Stimulated activated CD4-positive, alpha-beta T cell treated with anti-CD3 and anti-CD28 coated beads, Interleukin-12 subunit alpha, Interleukin-12 subunit beta, amount 100 ng/mL, for 48 hours (primary cell): ENCODE results near the gene SLC25A22.

Experiments
- DNase-seq, 3 donors: peaks; one replicate each; pipeline ENCODE4 v3.0.0-alpha.2; 2020; ENCODE audit warnings: low read depth in 2 of 3, low spot score in 1 of 3

The SLC25A22 gene

GRCh38 chr11:834371-835316 is 36.6 kb upstream of the SLC25A22 start:
- DNase-seq, result no peak

- no peak for DNase-seq
These were observed 35.8 kb upstream of the SLC25A22 start for GRCh38 chr11:833849-834311.

- DNase-seq, result no peak
These were observed 35.2 kb upstream of the SLC25A22 start for GRCh38 chr11:833114-833791.

- DNase-seq, result no peak
These were observed 34.5 kb upstream of the SLC25A22 start, which contains the start of gene CD151 for GRCh38 chr11:832529-833113. CD151 (plus strand) TSS chr11:832952; CDS start chr11:836070, 3,118 bp downstream.

GRCh38 chr11:831961-832528 is 34.0 kb upstream of the SLC25A22 start:
- no peak for DNase-seq

- DNase-seq, result no peak
These were observed 33.2 kb upstream of the SLC25A22 start for GRCh38 chr11:831118-831864.

DNA sequence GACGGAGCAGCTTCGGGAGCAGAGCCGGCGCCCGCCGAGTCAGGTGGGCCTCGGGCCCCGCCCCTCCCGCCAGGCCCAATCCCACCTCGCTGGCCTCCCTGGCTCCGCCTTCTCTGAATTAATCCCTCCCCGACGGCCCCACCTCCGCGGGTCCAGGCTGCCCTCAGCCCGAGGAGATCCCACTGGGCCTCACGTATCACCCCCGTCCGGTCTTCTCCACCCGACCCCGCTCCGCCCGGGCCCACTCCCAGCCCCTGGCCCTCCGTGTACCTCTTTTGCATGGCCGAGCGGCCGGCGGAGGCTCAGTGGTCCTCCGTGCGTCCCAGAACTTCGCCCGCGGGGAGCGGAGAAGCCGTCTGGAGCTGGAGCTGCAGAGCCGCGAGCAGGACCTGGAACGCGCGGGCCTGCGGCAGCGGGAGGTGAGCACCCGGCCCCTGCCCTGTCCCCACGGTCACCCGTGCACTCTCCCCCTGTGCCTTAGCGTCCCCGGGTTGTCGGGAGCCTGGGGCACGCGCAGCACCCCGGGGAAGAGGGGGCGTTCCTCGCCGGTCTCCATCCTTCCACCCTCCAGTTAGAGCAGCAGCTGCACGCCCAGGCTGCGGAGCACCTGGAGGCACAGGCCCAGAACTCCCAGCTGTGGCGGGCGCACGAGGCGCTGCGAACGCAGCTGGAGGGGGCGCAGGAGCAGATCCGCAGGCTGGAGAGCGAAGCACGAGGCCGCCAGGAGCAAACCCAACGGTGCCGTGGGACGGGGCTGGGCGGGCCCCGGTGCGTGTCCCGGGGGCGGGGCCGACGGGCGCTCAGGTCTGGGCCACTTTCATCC is 32.4 kb upstream of the SLC25A22 start:
- no peak for DNase-seq

GRCh38 chr11:829847-830294 is 31.8 kb upstream of the SLC25A22 start:
- no peak for DNase-seq

DNA sequence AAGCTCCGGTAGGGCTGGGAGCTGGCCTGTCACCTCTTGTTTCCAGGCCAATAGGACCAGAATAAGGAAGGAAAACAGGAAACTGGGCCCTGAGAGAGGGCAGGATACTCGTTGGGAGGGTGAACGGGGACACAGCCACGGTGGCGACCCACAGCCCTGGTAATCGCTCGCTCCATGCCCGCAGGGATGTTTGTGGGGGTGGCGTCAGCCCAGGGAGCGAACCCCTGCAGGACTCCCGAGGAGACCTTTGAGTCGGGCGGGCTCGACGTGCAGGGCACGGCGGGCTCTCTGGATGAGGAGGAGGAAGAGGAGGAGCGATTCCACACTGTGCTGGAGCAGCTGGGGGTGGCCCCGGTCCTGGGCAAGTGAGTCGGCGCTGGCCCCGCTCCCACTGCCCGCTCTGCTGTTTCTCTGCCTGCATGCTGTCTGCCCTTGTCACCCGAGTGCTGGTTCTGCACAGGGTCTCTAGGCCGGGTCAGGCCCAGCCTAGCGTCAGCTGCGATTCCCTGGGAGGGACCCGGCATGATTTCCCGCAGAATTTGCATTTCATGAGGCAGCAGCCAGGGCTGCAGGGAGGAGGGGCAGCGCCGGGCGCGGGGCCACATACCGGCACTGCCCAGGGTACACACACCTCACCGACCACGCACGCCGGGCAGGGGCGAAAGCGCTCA is 31.2 kb upstream of the SLC25A22 start:
- DNase-seq, result no peak

DNA sequence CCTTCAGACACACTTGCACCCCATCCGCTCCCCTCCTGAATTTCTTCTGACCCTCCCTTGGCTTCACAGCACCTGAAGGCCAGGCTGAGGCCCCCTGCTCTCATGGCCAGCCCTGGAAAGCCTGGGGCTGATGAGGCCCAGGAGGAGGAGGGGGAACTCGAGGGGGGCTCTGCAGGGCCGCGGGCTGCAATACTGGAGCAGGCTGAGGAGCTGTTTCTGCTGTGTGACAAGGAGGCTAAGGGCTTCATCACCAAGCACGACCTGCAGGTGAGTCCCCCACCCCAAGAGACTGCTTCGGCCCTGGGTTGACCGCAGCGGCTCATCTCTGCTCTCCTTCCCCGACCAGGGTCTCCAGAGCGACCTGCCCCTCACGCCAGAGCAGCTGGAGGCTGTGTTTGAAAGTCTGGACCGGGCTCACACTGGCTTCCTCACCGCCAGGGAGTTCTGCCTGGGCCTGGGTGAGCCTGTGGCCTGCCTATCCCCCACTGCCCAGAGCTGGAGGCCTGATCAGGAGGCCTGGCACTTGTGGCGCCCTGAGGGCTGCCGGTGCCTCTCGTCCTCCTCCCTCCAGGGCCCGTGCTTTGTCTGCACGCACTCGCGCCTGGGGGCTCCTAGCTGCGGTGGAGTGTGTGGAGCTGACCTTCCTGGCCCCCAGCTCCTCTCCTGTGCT is 30.6 kb upstream of the SLC25A22 start:
- no peak for DNase-seq

- no peak for DNase-seq
These were observed 29.8 kb upstream of the SLC25A22 start, which contains the start of gene CRACR2B for GRCh38 chr11:827897-828192. CRACR2B (plus strand) TSS chr11:827919; CDS start chr11:828608, 689 bp downstream.

DNA sequence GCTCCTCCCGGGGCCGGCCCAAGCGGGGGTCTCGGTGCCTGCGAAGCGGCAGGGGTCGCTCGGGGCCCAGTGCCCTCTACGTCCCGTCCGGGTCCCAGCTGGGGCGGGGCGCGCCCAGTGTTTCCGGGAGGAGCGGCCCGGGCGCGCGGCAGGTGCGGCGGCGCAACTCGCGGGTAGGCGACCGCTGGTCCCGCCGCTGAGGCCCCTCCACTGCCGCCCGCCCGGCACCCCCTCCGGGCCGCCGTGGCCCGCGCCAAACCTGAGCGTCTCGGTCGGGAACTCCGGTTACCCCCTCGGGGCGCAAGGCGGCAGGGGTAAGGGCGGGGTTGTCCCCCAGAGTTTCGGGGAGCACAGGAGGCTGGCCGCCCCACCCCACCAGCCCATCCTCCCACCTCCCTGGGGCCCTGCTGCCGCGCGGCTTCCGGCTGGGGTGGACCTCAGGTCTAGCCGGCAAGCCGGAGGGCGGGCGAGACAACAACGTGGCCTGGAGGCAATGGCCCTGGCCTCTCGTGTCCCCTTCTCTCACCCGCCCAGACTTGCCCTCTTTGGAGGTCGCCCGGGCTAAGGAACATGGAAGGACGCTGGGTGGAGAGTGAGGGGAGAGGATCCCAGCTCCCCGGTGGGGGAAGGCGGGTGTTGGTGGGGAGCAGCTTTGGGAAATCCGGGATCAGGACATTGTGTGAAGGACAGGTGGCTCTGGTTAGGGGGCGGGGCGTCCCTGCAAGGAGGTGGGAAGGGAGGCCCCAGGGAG is 29.2 kb upstream of the SLC25A22 start:
- DNase-seq, result no peak

- DNase-seq, result no peak
These were observed 28.7 kb upstream of the SLC25A22 start for GRCh38 chr11:826836-827145.

GRCh38 chr11:826227-826621 is 28.1 kb upstream of the SLC25A22 start:
- DNase-seq, result no peak

DNA sequence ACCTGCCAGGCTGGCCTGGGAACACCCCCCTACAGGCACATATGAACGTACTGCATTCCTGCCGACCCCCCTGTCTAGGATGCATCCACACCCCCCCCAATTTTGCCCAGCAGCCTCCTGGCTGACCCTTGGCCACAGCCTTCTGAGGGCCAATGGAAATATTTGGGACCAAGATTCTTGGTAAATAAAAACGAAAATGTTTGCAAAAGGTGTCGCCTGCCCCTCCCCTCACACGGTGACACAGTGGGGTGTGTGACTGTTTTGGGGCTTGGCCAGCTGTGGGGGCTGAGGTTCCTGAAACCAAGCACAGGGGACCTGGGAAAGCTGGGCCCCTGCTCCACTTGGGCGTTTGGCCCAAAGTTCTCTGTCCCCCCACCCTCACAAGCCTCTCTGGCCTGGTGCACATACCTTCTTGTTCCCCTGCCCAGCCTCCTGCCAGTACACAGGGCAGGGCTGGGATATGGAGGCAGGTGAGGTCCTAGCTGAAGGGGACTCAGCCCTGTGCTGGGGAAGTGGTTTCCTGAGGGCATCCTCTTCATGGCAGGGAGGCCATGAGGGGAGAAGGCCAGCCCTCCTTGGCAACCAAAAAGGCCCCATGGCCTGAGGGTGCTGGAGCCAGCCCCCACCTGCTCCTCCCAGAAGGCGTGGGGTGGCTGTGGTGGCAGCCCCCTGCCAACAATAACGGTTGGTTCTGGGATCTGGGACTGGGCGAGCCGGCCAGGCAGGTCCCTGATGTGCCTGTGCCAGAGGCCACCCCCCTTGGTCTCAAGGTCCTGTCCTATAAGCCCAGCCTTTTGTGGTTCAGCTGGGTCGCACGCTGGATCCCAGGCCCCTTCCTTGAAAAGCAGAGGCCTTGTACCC is 27.5 kb upstream of the SLC25A22 start:
- DNase-seq, result no peak

- no peak for DNase-seq
These were observed 26.9 kb upstream of the SLC25A22 start for GRCh38 chr11:824942-825341.

GRCh38 chr11:824292-824880 is 26.3 kb upstream of the SLC25A22 start:
- DNase-seq, result no peak
